ENCODE results near the gene IKZF2.

IKZF2 gene

GRCh38 chr2:213152065-213152794 lies 818 bp upstream of the IKZF2 start:
- no peak for DNase-seq

- no peak for DNase-seq
Measured at GRCh38 chr2:213150315-213151097, 906 bp downstream of the IKZF2 start.

GRCh38 chr2:213149949-213150314 lies 1.5 kb downstream of the IKZF2 start:
- DNase-seq, result no peak

GRCh38 chr2:213149294-213149875 lies 2.0 kb downstream of the IKZF2 start:
- no peak for DNase-seq

- no peak for DNase-seq
Measured at GRCh38 chr2:213148572-213149261, 2.7 kb downstream of the IKZF2 start.

- no peak for DNase-seq
Measured at GRCh38 chr2:213147538-213147937, 3.9 kb downstream of the IKZF2 start.

- no peak for DNase-seq
Measured at GRCh38 chr2:213145715-213146242, 5.6 kb downstream of the IKZF2 start.

GRCh38 chr2:213137064-213137463 lies 14.3 kb downstream of the IKZF2 start:
- DNase-seq, result no peak

- DNase-seq, result no peak
Measured at GRCh38 chr2:213129311-213129710, 22.1 kb downstream of the IKZF2 start.

- DNase-seq, result no peak
Measured at GRCh38 chr2:213125646-213126347, 25.6 kb downstream of the IKZF2 start.

- DNase-seq, result no peak
Measured at GRCh38 chr2:213122725-213123124, 28.7 kb downstream of the IKZF2 start.

GRCh38 chr2:213121690-213122089 lies 29.7 kb downstream of the IKZF2 start:
- no peak for DNase-seq

- peak; percentile 6 for DNase-seq
Measured at GRCh38 chr2:213119061-213119809, 32.2 kb downstream of the IKZF2 start.

- DNase-seq, result no peak
Measured at GRCh38 chr2:213108308-213108707, 43.1 kb downstream of the IKZF2 start.

- no peak for DNase-seq
Measured at GRCh38 chr2:213107728-213108127, 43.7 kb downstream of the IKZF2 start.

GRCh38 chr2:213105212-213105611 lies 46.2 kb downstream of the IKZF2 start:
- DNase-seq, result no peak

- no peak for DNase-seq
Measured at GRCh38 chr2:213104903-213105202, 46.6 kb downstream of the IKZF2 start.

- DNase-seq, result no peak
Measured at GRCh38 chr2:213104092-213104902, 47.1 kb downstream of the IKZF2 start.

GRCh38 chr2:213101692-213102460 lies 49.5 kb downstream of the IKZF2 start:
- no peak for DNase-seq

GRCh38 chr2:213101109-213101508 lies 50.3 kb downstream of the IKZF2 start:
- no peak for DNase-seq

Data from stimulated activated naive CD4-positive, alpha-beta T cell treated with Interleukin-2 at 50 U/mL for 16 hours (primary cell).